Liver (tissue), 9 donors: ENCODE data around the gene PRPF19. TPM values are rescaled to one million over a fixed set of nuclear protein-coding genes. Genes with fewer than 3 reads are reported as not detected.
"Not testable (repeated sequence)": the region's sequence is repeated elsewhere in the genome, so short reads cannot be mapped to it uniquely, and the experiment has no call there.

Source experiments
- DNase-seq: peaks from one replicate; pipeline ENCODE4 v3.0.0-alpha.2; 2017; ENCODE audit warnings: low spot score
- H3K27ac ChIP-seq, 2 donors: one replicate each; pipeline ENCODE4 v1.7.0; 2013; ENCODE audit warnings: inconsistent platforms in 2 of 2, low read length in 2 of 2, control low read depth in 1 of 2, low read depth in 1 of 2, mild to moderate bottlenecking in 1 of 2
- H3K27me3 ChIP-seq, 4 donors: one replicate each; pipeline versions ENCODE4 v1.6.1 to v1.7.0; 2013; ENCODE audit warnings: low read length in 3 of 4, inconsistent platforms in 1 of 4, mild to moderate bottlenecking in 1 of 4, moderate library complexity in 1 of 4; ENCODE audit not compliant: control insufficient read depth in 4 of 4, insufficient read depth in 4 of 4
- H3K36me3 ChIP-seq, 4 donors: one replicate each; pipeline versions ENCODE4 v1.6.1 to v1.7.0; 2013; ENCODE audit warnings: low read length in 3 of 4, mild to moderate bottlenecking in 3 of 4, low read depth in 1 of 4, moderate library complexity in 1 of 4; ENCODE audit not compliant: control insufficient read depth in 4 of 4, insufficient read depth in 3 of 4
- H3K4me1 ChIP-seq, 4 donors: one replicate each; pipeline versions ENCODE4 v1.6.1 to v1.7.0; 2013; ENCODE audit warnings: low read length in 3 of 4, mild to moderate bottlenecking in 3 of 4, moderate library complexity in 1 of 4; ENCODE audit not compliant: control insufficient read depth in 4 of 4, insufficient read depth in 4 of 4
- H3K4me3 ChIP-seq, 3 donors: one replicate each; pipeline versions ENCODE4 v1.6.1 to v1.7.0; 2013; ENCODE audit warnings: low read length in 3 of 3, control low read depth in 1 of 3, low read depth in 1 of 3, mild to moderate bottlenecking in 1 of 3
- H3K9ac ChIP-seq, 2 donors: one replicate each; pipeline ENCODE4 v1.7.0; 2013; ENCODE audit warnings: low read length in 2 of 2, mild to moderate bottlenecking in 2 of 2, moderate library complexity in 2 of 2, control low read depth in 1 of 2, low read depth in 1 of 2
- H3K9me3 ChIP-seq, 4 donors: one replicate each; pipeline versions ENCODE4 v1.6.1 to v1.7.0; 2013; ENCODE audit warnings: low read length in 3 of 4; ENCODE audit not compliant: control insufficient read depth in 4 of 4
- EGR1 ChIP-seq, 2 donors: IDR thresholded peaks; 2 replicates each; pipeline ENCODE4 v1.6.1; 2016 to 2018; ENCODE audit warnings: antibody characterized with exemption in 2 of 2, low read depth in 2 of 2
- FOXA1 ChIP-seq: IDR thresholded peaks from 2 replicates; pipeline ENCODE4 v1.6.1; 2016; ENCODE audit warnings: antibody characterized with exemption
- HNF4A ChIP-seq, 2 donors: conservative IDR thresholded peaks; 2 replicates each; pipeline ENCODE4 v1.6.1; 2016; ENCODE audit warnings: antibody characterized with exemption in 2 of 2, mild to moderate bottlenecking in 2 of 2
- HNF4G ChIP-seq: IDR thresholded peaks from 2 replicates; pipeline ENCODE4 v1.6.1; 2016; ENCODE audit warnings: antibody characterized with exemption
- JUND ChIP-seq, 2 donors: IDR thresholded peaks; 2 replicates each; pipeline ENCODE4 v1.6.1; 2016; ENCODE audit warnings: antibody characterized with exemption in 2 of 2
- NR2F2 ChIP-seq: IDR thresholded peaks from 2 replicates; pipeline ENCODE4 v1.6.1; 2016; ENCODE audit warnings: antibody characterized with exemption
- RAD21 ChIP-seq, 2 donors: IDR thresholded peaks; 2 replicates each; pipeline ENCODE4 v1.6.1; 2016; ENCODE audit warnings: antibody characterized with exemption in 2 of 2, mild to moderate bottlenecking in 2 of 2
- SP1 ChIP-seq: IDR thresholded peaks from 2 replicates; pipeline ENCODE4 v1.6.1; 2018; ENCODE audit warnings: antibody characterized with exemption, mild to moderate bottlenecking
- YY1 ChIP-seq: IDR thresholded peaks from 2 replicates; pipeline ENCODE4 v1.6.1; 2016; ENCODE audit warnings: antibody characterized with exemption, mild to moderate bottlenecking
- WGBS: extraction: QIAGEN DNeasy Blood & Tissue Kit; methylation state at CpG from one replicate; pipeline ENCODE4 v1.1.7; 2013; 5-methylcytosine and 5-hydroxymethylcytosine counted together
- polyA plus RNA-seq, 2 donors: library from polyadenylated mRNA; stranded (reverse) in 1 of 2; unstranded in 1 of 2; fragments of 200-250 nt in 1 of 2; fragments of >200 nt in 1 of 2; fragmentation: Nextera tagmentation in 1 of 2; extraction: Ambion mirVana in 1 of 2; gene quantifications; one replicate each; pipeline versions ENCODE4 v1.2.1 to v1.2.3, GENCODE V29; 2013 to 2015
- total RNA-seq, 2 donors: library from RNA; depleted of rRNA; stranded (reverse); fragments of >200 nt; gene quantifications; one replicate each; pipeline ENCODE4 v1.2.3, GENCODE V29; 2014
- TF ChIP-seq, protein P1 (sequence below): IDR thresholded peaks from 2 replicates; pipeline ENCODE4 v1.6.1; 2016; ENCODE audit warnings: antibody characterized with exemption, mild to moderate bottlenecking
- TF ChIP-seq, protein P2 (sequence below): fragments of 150-350 bp; IDR thresholded peaks from 2 replicates; pipeline ENCODE4 v1.5.1; 2017; ENCODE audit warnings: improper control_type of control experiment, low read depth, low read length; ENCODE audit not compliant: missing input control
- TF ChIP-seq, protein P3 (sequence below): IDR thresholded peaks from 2 replicates; pipeline ENCODE4 v1.6.1; 2016; ENCODE audit warnings: antibody characterized with exemption
- TF ChIP-seq, protein P4 (sequence below): IDR thresholded peaks from 2 replicates; pipeline ENCODE4 v1.6.1; 2016; ENCODE audit warnings: antibody characterized with exemption
- TF ChIP-seq, protein P5 (sequence below): IDR thresholded peaks from 2 replicates; pipeline ENCODE4 v1.6.1; 2016; ENCODE audit warnings: antibody characterized with exemption
- donor health status: healthy.
- donor health status: healthy.
- donor health status: healthy.
- donor health status: healthy.
- donor health status: healthy.

Gene PRPF19
- total and polyA plus RNA-seq, 4 donors = 25.4 to 57.1 (median 40.4) TPM

DNA sequence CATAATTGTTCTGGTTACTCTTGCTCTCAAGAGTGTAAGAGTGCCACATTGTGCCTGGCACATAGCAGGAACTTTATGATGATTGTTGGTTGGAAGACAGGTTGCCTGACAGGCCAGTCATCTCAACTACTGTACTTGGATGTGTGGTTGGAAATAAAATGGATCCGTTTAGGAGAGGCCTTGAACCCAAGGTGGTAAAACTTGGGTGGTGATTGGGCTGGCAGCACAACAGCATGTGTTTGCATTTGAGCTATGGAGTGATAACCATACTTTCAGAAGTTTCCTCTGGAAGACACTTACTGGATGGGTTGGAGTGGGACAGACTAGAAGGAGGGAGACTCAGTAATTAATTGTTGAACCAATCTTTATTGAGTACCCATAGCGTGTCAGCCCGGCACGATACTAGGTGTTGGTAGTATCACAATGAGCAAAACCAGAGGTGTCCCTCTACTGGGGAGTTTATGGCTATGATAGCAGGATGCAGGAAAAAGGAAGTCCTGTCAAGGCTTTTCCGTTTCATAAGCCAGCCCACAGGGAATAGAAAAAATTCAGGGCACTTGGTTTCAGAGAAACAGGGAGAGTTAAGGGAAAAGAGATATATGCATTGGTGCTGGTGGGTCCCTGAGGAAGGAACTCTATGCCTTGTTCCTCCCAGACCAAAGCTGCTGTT, 4.5 kb upstream of the PRPF19 start:
- Histone ChIP-seq H3K36me3 (no peaks in the 10 kb centered on the region), H3K4me3 (no peak overlapping the region), H3K9me3 (no peaks in the 10 kb centered on the region), H3K27ac (no peak overlapping the region), H3K27me3 (no peaks in the 10 kb centered on the region), H3K4me1 (peaks cover 8 to 33% (median 16%) of the 10 kb centered on the region in 4 donors), H3K9ac (no peak overlapping the region)
- DNase-seq = no peak
- no peak for TF ChIP-seq YY1
- TF ChIP-seq, protein P1, sequence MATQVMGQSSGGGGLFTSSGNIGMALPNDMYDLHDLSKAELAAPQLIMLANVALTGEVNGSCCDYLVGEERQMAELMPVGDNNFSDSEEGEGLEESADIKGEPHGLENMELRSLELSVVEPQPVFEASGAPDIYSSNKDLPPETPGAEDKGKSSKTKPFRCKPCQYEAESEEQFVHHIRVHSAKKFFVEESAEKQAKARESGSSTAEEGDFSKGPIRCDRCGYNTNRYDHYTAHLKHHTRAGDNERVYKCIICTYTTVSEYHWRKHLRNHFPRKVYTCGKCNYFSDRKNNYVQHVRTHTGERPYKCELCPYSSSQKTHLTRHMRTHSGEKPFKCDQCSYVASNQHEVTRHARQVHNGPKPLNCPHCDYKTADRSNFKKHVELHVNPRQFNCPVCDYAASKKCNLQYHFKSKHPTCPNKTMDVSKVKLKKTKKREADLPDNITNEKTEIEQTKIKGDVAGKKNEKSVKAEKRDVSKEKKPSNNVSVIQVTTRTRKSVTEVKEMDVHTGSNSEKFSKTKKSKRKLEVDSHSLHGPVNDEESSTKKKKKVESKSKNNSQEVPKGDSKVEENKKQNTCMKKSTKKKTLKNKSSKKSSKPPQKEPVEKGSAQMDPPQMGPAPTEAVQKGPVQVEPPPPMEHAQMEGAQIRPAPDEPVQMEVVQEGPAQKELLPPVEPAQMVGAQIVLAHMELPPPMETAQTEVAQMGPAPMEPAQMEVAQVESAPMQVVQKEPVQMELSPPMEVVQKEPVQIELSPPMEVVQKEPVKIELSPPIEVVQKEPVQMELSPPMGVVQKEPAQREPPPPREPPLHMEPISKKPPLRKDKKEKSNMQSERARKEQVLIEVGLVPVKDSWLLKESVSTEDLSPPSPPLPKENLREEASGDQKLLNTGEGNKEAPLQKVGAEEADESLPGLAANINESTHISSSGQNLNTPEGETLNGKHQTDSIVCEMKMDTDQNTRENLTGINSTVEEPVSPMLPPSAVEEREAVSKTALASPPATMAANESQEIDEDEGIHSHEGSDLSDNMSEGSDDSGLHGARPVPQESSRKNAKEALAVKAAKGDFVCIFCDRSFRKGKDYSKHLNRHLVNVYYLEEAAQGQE = no peak
- WGBS = 61% methylated on average over 5 of the region's 5 CpGs

DNA sequence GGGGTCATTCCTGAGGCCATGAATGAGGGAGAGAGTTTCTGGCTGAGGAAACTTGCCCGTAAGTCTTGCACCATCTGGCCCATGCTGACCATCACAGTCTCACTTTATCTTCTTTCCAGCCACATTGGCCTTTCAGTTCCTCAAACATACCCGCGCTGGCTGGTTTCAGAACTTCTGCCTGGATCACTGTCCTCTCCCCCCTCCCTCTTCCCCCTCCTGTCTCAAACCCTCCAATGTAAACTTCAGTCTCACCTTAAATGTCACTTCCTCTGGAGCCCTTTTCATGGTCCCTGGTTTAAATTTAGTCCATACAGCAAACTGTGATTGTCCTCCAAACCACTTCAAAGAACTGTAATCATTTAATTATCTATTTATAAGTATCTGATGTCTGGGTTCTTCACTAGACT, 3.9 kb upstream of the PRPF19 start:
- no peak overlapping the region for H3K9ac ChIP-seq
- no peak for TF ChIP-seq RAD21 (IDR thresholded peaks at IDR 0.05)
- TF ChIP-seq, protein P2, sequence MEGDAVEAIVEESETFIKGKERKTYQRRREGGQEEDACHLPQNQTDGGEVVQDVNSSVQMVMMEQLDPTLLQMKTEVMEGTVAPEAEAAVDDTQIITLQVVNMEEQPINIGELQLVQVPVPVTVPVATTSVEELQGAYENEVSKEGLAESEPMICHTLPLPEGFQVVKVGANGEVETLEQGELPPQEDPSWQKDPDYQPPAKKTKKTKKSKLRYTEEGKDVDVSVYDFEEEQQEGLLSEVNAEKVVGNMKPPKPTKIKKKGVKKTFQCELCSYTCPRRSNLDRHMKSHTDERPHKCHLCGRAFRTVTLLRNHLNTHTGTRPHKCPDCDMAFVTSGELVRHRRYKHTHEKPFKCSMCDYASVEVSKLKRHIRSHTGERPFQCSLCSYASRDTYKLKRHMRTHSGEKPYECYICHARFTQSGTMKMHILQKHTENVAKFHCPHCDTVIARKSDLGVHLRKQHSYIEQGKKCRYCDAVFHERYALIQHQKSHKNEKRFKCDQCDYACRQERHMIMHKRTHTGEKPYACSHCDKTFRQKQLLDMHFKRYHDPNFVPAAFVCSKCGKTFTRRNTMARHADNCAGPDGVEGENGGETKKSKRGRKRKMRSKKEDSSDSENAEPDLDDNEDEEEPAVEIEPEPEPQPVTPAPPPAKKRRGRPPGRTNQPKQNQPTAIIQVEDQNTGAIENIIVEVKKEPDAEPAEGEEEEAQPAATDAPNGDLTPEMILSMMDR = no peak
- no peak for TF ChIP-seq SP1
- TF ChIP-seq, protein P3, sequence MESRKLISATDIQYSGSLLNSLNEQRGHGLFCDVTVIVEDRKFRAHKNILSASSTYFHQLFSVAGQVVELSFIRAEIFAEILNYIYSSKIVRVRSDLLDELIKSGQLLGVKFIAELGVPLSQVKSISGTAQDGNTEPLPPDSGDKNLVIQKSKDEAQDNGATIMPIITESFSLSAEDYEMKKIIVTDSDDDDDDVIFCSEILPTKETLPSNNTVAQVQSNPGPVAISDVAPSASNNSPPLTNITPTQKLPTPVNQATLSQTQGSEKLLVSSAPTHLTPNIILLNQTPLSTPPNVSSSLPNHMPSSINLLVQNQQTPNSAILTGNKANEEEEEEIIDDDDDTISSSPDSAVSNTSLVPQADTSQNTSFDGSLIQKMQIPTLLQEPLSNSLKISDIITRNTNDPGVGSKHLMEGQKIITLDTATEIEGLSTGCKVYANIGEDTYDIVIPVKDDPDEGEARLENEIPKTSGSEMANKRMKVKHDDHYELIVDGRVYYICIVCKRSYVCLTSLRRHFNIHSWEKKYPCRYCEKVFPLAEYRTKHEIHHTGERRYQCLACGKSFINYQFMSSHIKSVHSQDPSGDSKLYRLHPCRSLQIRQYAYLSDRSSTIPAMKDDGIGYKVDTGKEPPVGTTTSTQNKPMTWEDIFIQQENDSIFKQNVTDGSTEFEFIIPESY = no peak
- TF ChIP-seq, protein P4, sequence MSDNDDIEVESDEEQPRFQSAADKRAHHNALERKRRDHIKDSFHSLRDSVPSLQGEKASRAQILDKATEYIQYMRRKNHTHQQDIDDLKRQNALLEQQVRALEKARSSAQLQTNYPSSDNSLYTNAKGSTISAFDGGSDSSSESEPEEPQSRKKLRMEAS = no peak
- TF ChIP-seq HNF4G = no peak
- TF ChIP-seq NR2F2 = no peak
- TF ChIP-seq FOXA1 = no peak
- TF ChIP-seq, protein P5, sequence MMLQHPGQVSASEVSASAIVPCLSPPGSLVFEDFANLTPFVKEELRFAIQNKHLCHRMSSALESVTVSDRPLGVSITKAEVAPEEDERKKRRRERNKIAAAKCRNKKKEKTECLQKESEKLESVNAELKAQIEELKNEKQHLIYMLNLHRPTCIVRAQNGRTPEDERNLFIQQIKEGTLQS = no peak
- no peak for TF ChIP-seq JUND (IDR thresholded peaks at IDR 0.05)
- TF ChIP-seq EGR1 (IDR thresholded peaks at IDR 0.05; ENCODE audit: low read depth in 2 of 2) = no peak
- no peak for TF ChIP-seq HNF4A (conservative IDR thresholded peaks at IDR 0.05)
- H3K4me3 ChIP-seq = no peak overlapping the region
- no peaks in the 10 kb centered on the region for H3K9me3 ChIP-seq
- 62% methylated on average over 3 of the region's 3 CpGs for WGBS
- peaks cover 8 to 36% (median 17%) of the 10 kb centered on the region in 4 donors for H3K4me1 ChIP-seq
- DNase-seq = no peak
- H3K27me3 ChIP-seq = no peaks in the 10 kb centered on the region
- no peak overlapping the region for H3K27ac ChIP-seq
- H3K36me3 ChIP-seq = no peaks in the 10 kb centered on the region

DNA sequence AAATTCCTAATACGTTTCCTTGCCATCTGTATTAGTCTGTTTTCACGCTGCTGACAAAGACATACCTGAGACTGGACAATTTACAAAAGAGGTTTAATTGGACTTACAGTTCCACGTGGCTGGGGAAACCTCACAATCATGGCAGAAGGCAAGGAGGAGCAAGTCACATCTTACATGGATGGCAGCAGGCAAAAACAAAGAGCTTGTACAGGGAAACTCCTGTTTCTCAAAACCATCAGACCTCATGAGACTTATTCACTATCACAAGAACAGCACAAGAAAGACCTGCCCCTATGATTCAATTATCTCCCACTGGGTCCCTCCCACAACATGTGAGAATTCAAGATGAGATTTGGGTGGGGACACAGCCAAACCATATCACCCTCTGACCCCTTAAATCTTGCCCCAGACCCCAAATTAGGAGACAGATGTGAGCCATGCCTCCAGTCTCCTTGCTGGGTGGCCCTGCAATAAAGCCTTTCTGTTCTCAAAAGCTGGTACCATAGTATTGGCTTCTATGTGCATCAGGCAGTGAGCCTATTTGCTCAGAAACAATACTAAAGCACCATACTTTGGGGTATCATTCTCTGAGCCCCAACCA, 3.4 kb upstream of the PRPF19 start:
- not testable (repeated sequence) for H3K27ac ChIP-seq, H3K27me3 ChIP-seq, H3K9ac ChIP-seq, H3K36me3 ChIP-seq, H3K9me3 ChIP-seq, H3K4me3 ChIP-seq, DNase-seq
- 80% methylated on average over 3 of the region's 3 CpGs for WGBS
- H3K4me1 ChIP-seq = peaks cover 8 to 36% (median 18%) of the 10 kb centered on the region in 4 donors
